Transverse colon (tissue), 4 donors: ENCODE data around the gene OMD. TPM values are rescaled to one million over a fixed set of nuclear protein-coding genes. Genes with fewer than 3 reads are reported as not detected.

Experiments used
- DNase-seq: peaks from one replicate; pipeline ENCODE4 v3.0.0-alpha.2; 2019
- H3K27ac ChIP-seq, 4 donors: fragments of 200-600 bp; sonication (generic); 2 replicates each; pipeline ENCODE4 v1.5.1; 2016 to 2018; ENCODE audit warnings: inconsistent platforms in 4 of 4
- H3K27me3 ChIP-seq: fragments of 200-600 bp; sonication (generic); 2 replicates; pipeline ENCODE4 v1.5.1; 2017; ENCODE audit warnings: inconsistent platforms
- H3K36me3 ChIP-seq, 4 donors: fragments of 200-600 bp; sonication (generic); 2 replicates each; pipeline ENCODE4 v1.5.1; 2017 to 2019; ENCODE audit warnings: inconsistent platforms in 4 of 4
- H3K4me1 ChIP-seq, 4 donors: fragments of 200-600 bp; sonication (generic); 2 replicates each; pipeline ENCODE4 v1.5.1; 2017 to 2020; ENCODE audit warnings: inconsistent platforms in 4 of 4
- H3K4me3 ChIP-seq, 4 donors: fragments of 200-600 bp; sonication (generic); 1 replicate in 1 of 4; 2 replicates in 3 of 4; pipeline versions ENCODE4 v1.5.1 to v1.6.1; 2017 to 2019; ENCODE audit warnings: inconsistent platforms in 4 of 4
- H3K9me3 ChIP-seq, 2 donors: fragments of 200-600 bp; sonication (generic); 2 replicates each; pipeline ENCODE4 v1.5.1; 2017 to 2019; ENCODE audit warnings: inconsistent platforms in 2 of 2
- EP300 ChIP-seq: sonication (generic); formaldehyde crosslinking; IDR thresholded peaks from one replicate; pipeline ENCODE4 v1.6.1; 2017; ENCODE audit warnings: antibody characterized with exemption, low read depth
- POLR2A ChIP-seq: fragments of 450-650 bp; IDR thresholded peaks from one replicate; pipeline ENCODE4 v1.6.1; 2016; ENCODE audit warnings: antibody characterized with exemption, mild to moderate bottlenecking, moderate library complexity
- POLR2AphosphoS5 ChIP-seq, 3 donors: sonication (generic); formaldehyde crosslinking; IDR thresholded peaks; one replicate each; pipeline ENCODE4 v1.6.1; 2016; ENCODE audit warnings: antibody characterized with exemption in 3 of 3
- WGBS, 2 donors: methylation state at CpG; one replicate each; pipeline ENCODE4 v1.1.5; 2018; ENCODE audit warnings: low coverage in 1 of 2; 5-methylcytosine and 5-hydroxymethylcytosine counted together
- in situ Hi-C, 4 donors: fragments of 200-750 bp; cut with MboI; loops; one replicate each; pipeline versions ENCODE4 v1.15.0 to v1.15.1; 2017; ENCODE audit warnings: low sequenced_read_pairs in 3 of 4, low pct_ligation_motif_present in 1 of 4, low pct_unique_long_range_greater_than_20kb in 1 of 4
- intact Hi-C: fragments of 100-400 bp; cut with DNase I; formaldehyde crosslinking; loops from one replicate; pipeline ENCODE4 v1.15.1; 2023; ENCODE audit warnings: low total_unique reads
- total RNA-seq, 4 donors: library from RNA; depleted of rRNA; stranded (reverse); fragments of >200 nt; gene quantifications; one replicate each; pipeline ENCODE4 v1.1.0, GENCODE V29; 2016
- TF ChIP-seq, protein P1 (sequence below), 5 experiments: fragments of 200-600 bp in 3 of 5; fragments of 450-650 bp in 2 of 5; sonication (generic) in 3 of 5; IDR thresholded peaks; 1 replicate in 2 of 5; 2 replicates in 3 of 5; pipeline ENCODE4 v1.5.1; 2016 to 2017; ENCODE audit warnings: antibody characterized with exemption in 5 of 5, inconsistent platforms in 3 of 5, mild to moderate bottlenecking in 2 of 5, moderate library complexity in 1 of 5

Gene OMD
- total RNA-seq, 4 donors from 2014 or later: 0.80 to 6.7 (median 2.2) TPM; not detected in 1

DNA sequence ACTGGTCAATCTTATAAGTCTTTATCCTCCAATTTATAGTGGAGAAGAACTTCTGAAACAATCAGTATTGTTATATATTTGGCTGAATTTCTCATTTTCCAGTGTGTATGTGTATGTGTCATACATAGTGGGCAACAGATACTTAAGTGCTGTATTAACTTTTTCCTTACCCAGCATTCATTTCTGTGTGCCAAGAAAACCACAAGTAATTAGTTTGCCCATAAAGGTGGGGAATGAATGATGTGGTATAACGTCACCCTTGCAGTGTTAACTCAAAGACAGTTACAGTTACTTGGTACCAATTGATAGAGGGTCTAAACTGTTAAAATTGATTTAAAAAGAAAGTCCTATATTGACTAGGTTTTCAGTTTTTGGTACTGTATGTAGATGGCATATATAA is 21.9 kb downstream of the OMD start:
- 72 to 92% methylated on average over 1 of the region's 1 CpG for WGBS, 2 donors
- no peaks in the 10 kb centered on the region for H3K9me3 ChIP-seq
- in situ Hi-C loops: no loop called here
- TF ChIP-seq, protein P1, sequence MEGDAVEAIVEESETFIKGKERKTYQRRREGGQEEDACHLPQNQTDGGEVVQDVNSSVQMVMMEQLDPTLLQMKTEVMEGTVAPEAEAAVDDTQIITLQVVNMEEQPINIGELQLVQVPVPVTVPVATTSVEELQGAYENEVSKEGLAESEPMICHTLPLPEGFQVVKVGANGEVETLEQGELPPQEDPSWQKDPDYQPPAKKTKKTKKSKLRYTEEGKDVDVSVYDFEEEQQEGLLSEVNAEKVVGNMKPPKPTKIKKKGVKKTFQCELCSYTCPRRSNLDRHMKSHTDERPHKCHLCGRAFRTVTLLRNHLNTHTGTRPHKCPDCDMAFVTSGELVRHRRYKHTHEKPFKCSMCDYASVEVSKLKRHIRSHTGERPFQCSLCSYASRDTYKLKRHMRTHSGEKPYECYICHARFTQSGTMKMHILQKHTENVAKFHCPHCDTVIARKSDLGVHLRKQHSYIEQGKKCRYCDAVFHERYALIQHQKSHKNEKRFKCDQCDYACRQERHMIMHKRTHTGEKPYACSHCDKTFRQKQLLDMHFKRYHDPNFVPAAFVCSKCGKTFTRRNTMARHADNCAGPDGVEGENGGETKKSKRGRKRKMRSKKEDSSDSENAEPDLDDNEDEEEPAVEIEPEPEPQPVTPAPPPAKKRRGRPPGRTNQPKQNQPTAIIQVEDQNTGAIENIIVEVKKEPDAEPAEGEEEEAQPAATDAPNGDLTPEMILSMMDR (IDR thresholded peaks at IDR 0.05): no peak
- TF ChIP-seq EP300 (no peak), POLR2A (no peak), POLR2AphosphoS5 (IDR thresholded peaks at IDR 0.05) (no peak)
- no peak overlapping the region for H3K4me3 ChIP-seq
- peak overlapping the region in 2 of 4 donors; percentile 5 to 40 for H3K27ac ChIP-seq
- peaks cover 4 to 29% (median 18%) of the 10 kb centered on the region in 4 donors for H3K4me1 ChIP-seq
- DNase-seq: no peak
- intact Hi-C loops: no loop called here
- no peaks in the 10 kb centered on the region for H3K36me3 ChIP-seq
- H3K27me3 ChIP-seq: no peaks in the 10 kb centered on the region

DNA sequence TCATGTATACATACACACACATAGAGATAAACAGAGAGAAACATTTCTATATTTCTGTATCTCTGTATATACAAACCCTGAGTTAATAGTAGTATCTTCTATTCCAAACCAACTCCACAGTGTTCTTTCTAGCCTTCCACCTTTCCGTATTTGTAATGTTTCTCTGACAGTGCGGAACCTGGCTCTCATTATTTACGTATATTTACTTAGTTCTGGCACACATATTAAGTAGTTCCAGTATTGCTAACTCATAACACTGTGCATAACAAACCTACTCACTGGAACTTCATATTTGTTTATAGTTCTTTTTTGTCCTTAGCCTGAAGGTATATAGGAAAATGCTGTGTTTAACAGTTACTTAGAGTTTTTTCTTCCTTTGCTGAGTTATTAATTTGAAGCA is 26.4 kb downstream of the OMD start:
- Histone ChIP-seq H3K9me3 (no peaks in the 10 kb centered on the region), H3K27ac (peak overlapping the region in 2 of 4 donors; percentile 24 to 42), H3K4me1 (peaks cover 0 to 5% (median 0%) of the 10 kb centered on the region in 4 donors), H3K36me3 (no peaks in the 10 kb centered on the region), H3K4me3 (no peak overlapping the region), H3K27me3 (no peaks in the 10 kb centered on the region)
- in situ Hi-C loops (no loop called here), intact Hi-C loops (no loop called here)
- 73 to 85% methylated on average over 3 of the region's 3 CpGs for WGBS, 2 donors
- DNase-seq: no peak
- TF ChIP-seq POLR2AphosphoS5 (IDR thresholded peaks at IDR 0.05) (peak in 1 of 3 donors; percentile 10), EP300 (no peak)

- H3K4me3 ChIP-seq: no peak overlapping the region
- H3K9me3 ChIP-seq: no peaks in the 10 kb centered on the region
- H3K4me1 ChIP-seq: peaks cover 0 to 5% (median 0%) of the 10 kb centered on the region in 4 donors
- 93% methylated on average over 1 of the region's 1 CpG for WGBS, 2 donors
- in situ Hi-C loops (no loop called here), intact Hi-C loops (no loop called here)
- no peak overlapping the region for H3K27ac ChIP-seq
- no peak for DNase-seq
- H3K27me3 ChIP-seq: no peaks in the 10 kb centered on the region
- H3K36me3 ChIP-seq: no peaks in the 10 kb centered on the region
- TF ChIP-seq, protein P1 (IDR thresholded peaks at IDR 0.05): no peak
- no peak for TF ChIP-seq POLR2AphosphoS5 (IDR thresholded peaks at IDR 0.05)
- no peak for TF ChIP-seq EP300
- no peak for TF ChIP-seq POLR2A
Measured at GRCh38 chr9:92395617-92396016, 28.7 kb downstream of the OMD start.

- 53 to 55% methylated on average over 1 of the region's 1 CpG for WGBS, 2 donors
Measured at GRCh38 chr9:92393686-92394085, 30.6 kb downstream of the OMD start.

More at GRCh38 chr9:92393686-92394085, 30.6 kb downstream of the OMD start:
- no peaks in the 10 kb centered on the region for H3K27me3 ChIP-seq
- intact Hi-C loops: no loop called here
- DNase-seq: no peak
- H3K27ac ChIP-seq: peak overlapping the region in 3 of 4 donors; percentile 9 to 27 (median 18)
- H3K9me3 ChIP-seq: no peaks in the 10 kb centered on the region
- in situ Hi-C loops: no loop called here
- no peaks in the 10 kb centered on the region for H3K36me3 ChIP-seq
- TF ChIP-seq POLR2AphosphoS5 (IDR thresholded peaks at IDR 0.05) (no peak), EP300 (no peak), POLR2A (no peak)
- TF ChIP-seq, protein P1 (IDR thresholded peaks at IDR 0.05): no peak
- peaks cover 0 to 5% (median 0%) of the 10 kb centered on the region in 4 donors for H3K4me1 ChIP-seq
- H3K4me3 ChIP-seq: no peak overlapping the region
